Activated T-helper 1 cell treated with Interleukin-2 at 50 U/mL for 16 hours (primary cell): ENCODE measurements around the gene TMEM250.

Experiments
- DNase-seq: peaks from one replicate; pipeline ENCODE4 v3.0.0-alpha.2; 2020; ENCODE audit warnings: low read depth

The TMEM250 gene

DNA sequence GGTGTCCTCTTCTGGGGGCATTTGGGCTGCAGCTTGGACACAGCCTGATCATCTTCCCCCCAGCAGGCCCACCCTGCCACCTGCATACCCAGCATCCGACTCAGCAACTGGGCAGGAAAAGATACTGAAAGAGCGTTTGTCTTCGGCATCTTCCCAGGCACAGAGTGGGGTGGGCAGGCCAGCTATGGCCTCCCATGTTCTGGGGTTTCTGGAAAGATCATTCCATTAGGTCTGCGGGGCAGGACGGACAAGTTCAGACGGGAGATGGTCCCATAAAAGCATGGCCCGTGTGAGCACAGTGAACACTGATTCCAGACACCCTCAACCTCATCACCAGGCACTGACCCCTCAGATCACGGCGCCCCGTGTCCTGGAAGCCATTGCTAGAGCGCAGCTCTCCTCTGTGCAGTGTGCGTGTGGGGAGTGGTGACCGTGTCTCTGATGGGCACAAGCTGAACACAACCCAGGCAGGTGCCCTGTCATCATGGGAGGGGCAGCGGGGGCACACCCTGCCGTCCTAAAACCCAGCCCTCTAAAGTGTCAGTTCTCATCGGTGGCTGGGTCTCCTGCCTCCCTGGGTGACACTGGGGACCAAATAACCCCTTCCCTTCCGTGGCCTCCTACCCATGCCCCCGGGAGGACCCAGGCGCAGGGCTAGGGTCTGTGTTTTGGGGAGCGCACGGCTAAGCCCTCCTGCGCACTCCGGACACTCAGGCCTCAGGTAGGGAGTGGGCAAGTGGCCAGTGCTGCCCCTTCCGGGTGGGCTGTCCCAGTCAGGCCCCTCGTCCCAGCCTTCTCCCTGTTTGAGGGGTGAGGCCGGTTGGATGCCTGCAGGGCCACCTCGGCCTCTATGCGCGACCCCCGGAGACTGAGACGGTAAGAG, 13.2 kb upstream of the TMEM250 start:
- DNase-seq = no peak

DNA sequence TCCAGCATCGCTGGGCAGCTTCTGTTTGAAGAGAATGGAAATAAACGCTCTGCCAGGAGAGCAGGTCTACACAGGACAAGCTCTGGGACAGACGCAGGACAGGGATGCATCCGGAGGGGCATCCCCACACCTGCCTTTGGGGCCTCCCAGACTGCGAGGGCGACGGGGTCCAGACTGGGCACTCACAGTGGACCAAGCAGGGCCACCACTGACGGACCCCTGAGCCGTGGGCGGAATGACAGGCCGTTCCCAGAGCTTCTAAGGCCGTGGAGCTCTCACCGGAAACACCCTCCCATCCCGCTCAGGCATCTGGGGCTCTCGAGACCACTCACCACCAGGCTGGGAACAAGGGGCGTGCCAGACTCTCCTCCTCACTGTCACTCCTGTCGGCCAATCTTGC, 10.5 kb upstream of the TMEM250 start:
- DNase-seq = no peak

GRCh38 chr9:136128436-136128835, 9.8 kb upstream of the TMEM250 start:
- DNase-seq = no peak

GRCh38 chr9:136127313-136127712, 8.6 kb upstream of the TMEM250 start:
- DNase-seq = no peak

GRCh38 chr9:136124976-136125692, 6.5 kb upstream of the TMEM250 start:
- DNase-seq = no peak

DNA sequence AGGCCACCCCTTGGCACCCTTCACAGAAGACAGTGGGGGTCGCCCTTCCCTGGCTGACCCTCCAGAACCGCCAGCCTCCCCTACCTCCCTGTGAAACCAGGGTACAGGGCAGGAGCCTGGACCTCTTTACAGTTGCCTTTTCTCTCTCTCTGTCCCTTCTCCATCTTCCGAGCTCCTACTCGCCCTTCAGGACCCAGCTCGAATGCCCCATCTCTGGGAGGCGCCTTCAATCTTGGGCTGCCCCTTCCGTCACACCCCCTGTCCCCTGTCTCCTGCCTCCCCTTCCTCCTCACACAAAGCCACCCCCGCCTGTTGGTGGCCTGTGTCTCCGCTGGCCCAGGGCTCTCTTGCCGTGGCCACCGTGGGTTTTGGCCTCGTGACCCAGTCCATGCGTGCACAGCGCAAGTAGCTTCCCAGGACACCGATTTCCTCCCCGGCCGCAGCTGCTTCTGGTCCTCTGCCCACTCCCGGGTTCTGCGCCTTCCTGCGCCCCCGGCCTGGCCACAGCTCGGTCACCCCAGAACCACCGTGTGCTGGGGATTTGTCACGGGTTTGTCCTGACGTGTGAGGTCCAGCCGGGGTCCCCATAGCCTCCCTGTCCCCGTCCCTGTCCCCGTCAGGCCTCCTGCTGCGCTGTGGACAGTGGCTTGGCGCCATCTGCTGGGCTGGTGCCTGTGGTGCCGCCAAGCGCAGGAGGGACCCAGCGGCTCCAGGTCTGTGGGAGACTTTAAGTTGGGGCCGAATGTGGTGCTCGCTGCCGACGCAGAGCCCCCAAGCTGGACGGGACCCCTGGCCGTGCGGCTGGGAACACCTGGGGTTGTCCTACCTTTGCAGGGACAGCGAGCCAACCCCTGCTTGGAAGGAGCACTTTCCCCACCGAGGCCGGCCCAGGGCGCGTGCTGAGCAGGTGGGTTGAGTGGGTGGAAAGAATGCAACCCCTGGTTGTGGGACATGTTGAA, 4.0 kb upstream of the TMEM250 start:
- peak; percentile 63 for DNase-seq

DNA sequence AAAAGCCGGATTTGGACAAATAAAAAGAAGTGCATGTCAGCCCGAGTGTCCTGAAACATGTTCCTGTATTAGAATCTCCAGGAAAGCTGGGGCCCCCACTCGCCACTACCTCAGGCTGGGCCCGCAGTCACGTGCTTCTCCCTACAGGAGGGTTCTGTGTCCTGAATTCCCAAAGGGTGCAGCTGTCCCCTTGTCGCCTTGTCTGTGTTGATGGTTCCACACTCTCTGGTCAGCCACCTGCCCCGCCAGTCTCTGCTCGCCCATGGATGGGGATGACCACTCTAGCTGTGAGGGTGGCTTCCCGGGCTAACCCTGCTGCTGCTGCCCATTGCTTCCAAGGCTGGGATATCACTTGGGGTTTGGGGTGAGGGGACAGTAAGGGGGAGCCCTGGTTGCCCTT, 3.1 kb upstream of the TMEM250 start:
- no peak for DNase-seq

- DNase-seq = no peak
Observed at GRCh38 chr9:136120438-136120844, 1.8 kb upstream of the TMEM250 start.

DNA sequence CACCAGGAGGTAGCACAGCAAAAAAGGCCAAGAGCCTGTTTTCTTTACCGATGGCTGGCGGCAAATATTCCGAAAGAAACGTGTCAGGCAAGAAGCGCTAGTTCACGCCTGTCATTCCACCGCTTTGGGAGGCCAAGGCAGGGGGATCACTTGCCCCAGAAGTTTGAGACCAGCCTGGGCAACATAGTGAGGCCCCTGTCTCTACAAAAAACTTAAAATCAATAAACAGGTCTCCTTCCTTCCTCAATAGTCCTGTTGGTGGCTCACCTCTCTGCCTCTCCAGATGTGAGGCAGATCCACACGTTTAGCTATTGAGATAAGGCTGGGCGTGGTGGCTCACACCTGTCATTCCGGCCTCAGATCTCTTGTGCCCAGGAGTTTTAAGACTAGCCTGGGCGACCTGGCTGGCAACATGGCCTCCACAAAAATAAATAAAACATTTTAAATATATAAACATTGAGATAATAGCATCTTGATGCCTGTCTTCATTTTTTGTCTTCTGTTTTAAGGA, 1.3 kb upstream of the TMEM250 start:
- DNase-seq = no peak

DNA sequence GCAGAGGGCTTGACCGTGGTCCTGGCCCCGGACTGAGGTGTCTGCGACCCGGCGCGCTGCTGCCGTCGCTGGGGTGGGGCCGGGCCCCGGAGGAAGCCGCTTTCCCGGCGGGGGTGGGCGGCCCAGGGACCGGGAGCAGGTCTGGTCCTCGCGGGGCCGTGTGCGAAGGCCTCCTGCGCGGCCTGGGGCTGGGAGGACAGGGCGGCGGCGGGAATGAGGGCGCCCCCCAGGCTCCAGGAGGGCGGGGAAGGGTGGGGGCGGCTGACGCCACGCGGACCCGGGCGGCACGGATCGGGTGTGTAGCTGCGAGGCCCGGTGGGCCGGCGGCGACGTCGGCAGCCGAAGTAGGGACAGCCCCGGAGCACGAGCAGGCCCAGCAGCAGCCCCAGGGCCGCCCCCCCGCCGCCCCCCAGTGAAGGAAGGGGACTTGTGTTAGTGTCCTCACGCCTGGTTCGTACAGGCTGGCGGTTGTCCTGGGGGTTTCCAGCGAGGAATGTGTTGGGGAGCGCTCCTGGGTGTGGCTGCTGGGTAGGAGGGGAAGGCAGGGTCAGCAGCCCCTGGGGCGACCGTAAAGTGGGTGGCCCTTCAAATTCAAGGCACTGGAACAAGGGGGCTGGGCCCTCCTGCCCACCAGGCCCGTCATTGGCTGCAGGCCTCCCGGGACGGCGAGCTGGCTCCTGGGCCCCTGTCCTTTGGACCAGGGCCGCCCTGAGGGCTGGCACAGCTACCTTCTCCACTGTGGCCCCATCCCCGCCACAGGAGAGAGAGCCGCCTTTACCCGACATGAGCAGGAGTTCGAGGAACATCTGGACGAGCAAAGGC, 597 bp upstream of the TMEM250 start:
- no peak for DNase-seq

GRCh38 chr9:136117916-136118319, 757 bp downstream of the TMEM250 start:
- DNase-seq = no peak

GRCh38 chr9:136117291-136117915, 1.3 kb downstream of the TMEM250 start:
- no peak for DNase-seq

- DNase-seq = no peak
Observed at GRCh38 chr9:136116360-136117098, 2.1 kb downstream of the TMEM250 start.

DNA sequence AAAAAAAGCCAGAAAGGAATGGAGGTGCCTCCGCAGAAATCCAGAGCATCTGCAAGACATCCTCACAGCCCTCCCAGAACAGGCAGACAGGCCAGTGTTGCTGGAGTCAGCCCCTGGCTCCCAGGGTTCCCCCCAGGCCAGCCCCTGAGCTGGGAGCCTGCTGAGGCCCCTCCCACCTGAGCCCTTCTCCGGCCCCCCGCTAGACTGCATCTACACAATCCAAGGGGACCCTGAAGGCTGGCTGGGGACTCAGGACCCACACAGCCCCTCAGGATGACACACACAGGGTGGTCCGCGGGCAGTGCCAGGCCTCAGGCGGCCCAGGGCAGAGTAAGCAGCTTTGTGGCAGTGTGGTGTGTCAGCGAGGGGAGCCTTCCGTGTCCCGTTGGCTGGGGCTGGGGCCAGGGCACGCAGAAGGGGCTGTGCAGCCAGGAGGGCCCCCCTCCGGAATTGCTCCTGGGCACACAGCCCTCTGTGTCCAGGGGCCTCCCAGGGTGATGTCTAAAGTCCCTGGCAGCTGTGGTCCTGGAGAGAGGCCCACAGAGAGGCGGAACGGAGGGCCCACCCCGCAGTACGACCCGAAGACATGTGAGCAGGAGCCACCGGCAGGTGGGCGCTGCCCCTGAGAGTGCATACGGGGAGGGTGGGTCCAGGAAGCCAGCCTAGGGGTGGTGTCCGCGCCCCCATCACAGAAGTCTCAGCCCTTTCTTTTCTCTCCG, 2.9 kb downstream of the TMEM250 start:
- no peak for DNase-seq

DNA sequence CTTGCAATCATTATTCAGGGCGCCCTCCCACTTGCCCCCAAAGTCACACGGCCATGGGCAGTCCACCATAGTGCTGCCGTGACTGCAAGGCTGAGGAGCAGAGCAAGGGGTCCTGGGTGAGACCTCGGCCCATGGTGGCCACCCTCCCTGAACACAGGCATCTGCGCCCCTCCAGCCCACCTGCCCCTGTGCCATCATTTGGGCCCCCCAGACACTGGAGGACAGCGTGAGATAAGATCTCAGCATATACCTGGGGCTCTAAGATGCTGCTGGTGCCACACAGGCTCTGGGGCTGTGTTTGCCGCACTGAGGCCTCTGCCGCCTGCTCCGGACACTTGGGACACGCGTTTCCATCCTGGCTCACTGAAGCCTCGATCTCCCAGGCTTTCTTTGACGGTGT, 3.5 kb downstream of the TMEM250 start:
- DNase-seq = no peak

DNA sequence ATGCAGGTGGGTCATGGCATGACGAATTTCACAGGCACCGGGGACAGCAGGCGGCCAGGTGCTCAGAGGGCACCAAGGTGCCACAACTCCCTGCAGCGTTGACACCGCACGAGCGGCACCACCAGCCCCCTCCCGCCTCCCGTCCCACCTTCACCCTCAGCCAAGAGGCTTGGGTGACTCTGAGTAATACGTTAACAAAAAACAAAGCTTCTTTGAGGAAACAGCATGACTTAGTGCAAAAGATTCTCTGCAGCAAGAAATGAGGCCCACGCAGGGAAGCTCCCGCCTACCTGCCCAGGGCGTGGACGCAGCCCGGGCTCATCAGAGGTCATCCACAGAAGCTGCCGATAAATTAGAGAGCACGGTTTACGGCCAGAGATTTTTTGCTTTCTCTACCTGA, 4.1 kb downstream of the TMEM250 start:
- DNase-seq = no peak

- no peak for DNase-seq
Observed at GRCh38 chr9:136112541-136112940, 6.1 kb downstream of the TMEM250 start.

GRCh38 chr9:136111910-136112309, 6.8 kb downstream of the TMEM250 start:
- DNase-seq = no peak

- no peak for DNase-seq
Observed at GRCh38 chr9:136111190-136111589, 7.5 kb downstream of the TMEM250 start.
